ENCODE results near the gene RPL35. TPM values are rescaled to one million over a fixed set of nuclear protein-coding genes. Genes with fewer than 3 reads are reported as not detected.

RPL35 gene
- total RNA-seq, 4 donors from 2014 or later: 2,721 to 5,210 (median 3,159) TPM

- 87 to 90% methylated on average over 6 of the region's 6 CpGs for WGBS, 2 donors
- no peak for DNase-seq (ENCODE audit: low spot score in 2 of 2)
- H3K4me3 ChIP-seq (ENCODE audit: low read depth, poor library complexity, severe bottlenecking): no peak overlapping the region
- no peak for TF ChIP-seq POLR2A (IDR thresholded peaks at IDR 0.05)
- TF ChIP-seq CTCF (IDR thresholded peaks at IDR 0.05): no peak
- intact Hi-C loops (cut with DNase I; ENCODE audit: low total_unique reads): no loop called here
These were observed 52.5 kb downstream of the RPL35 start for GRCh38 chr9:124809211-124809610.

- 70 to 74% methylated on average over 12 of the region's 12 CpGs for WGBS, 2 donors
- no peak for DNase-seq (ENCODE audit: low spot score in 2 of 2)
- no peak overlapping the region for H3K4me3 ChIP-seq (ENCODE audit: low read depth, poor library complexity, severe bottlenecking)
- intact Hi-C loops (cut with DNase I; ENCODE audit: low total_unique reads): no loop called here
- TF ChIP-seq CTCF (IDR thresholded peaks at IDR 0.05) (no peak), POLR2A (IDR thresholded peaks at IDR 0.05) (no peak)
These were observed 53.4 kb downstream of the RPL35 start for GRCh38 chr9:124808246-124808956.

Other genes with a start within 250 kb of the RPL35 start
- 1 to 10 TPM; 3.0 to 4.9 (median 3.8) TPM for gene NR6A1, start 90.6 kb downstream of the RPL35 start, total RNA-seq
- gene OLFML2A, start 84.8 kb downstream of the RPL35 start, total RNA-seq: 10 to 100 TPM; 13.7 to 33.1 (median 25.7) TPM
- gene WDR38, start 8.5 kb downstream of the RPL35 start, total RNA-seq: not detected
- gene ARPC5L, start 173 bp upstream of the RPL35 start, total RNA-seq: 10 to 100 TPM; 34.8 to 45.5 (median 42.3) TPM
- 10 to 100 TPM; 15.0 to 23.4 (median 18.0) TPM for gene GOLGA1, start 79.1 kb upstream of the RPL35 start, total RNA-seq

All from lower leg skin (tissue), 4 donors.